Glomerular visceral epithelial cell (primary cell): ENCODE data around the gene F13A1.
"Not testable (repeated sequence)": the region's sequence is repeated elsewhere in the genome, so short reads cannot be mapped to it uniquely, and the experiment has no call there.

ENCODE experiments used
- DNase-seq: peaks from one replicate; pipeline ENCODE4 v3.0.0-alpha.2; 2016; ENCODE audit errors: extremely low spot score

The F13A1 gene

DNA sequence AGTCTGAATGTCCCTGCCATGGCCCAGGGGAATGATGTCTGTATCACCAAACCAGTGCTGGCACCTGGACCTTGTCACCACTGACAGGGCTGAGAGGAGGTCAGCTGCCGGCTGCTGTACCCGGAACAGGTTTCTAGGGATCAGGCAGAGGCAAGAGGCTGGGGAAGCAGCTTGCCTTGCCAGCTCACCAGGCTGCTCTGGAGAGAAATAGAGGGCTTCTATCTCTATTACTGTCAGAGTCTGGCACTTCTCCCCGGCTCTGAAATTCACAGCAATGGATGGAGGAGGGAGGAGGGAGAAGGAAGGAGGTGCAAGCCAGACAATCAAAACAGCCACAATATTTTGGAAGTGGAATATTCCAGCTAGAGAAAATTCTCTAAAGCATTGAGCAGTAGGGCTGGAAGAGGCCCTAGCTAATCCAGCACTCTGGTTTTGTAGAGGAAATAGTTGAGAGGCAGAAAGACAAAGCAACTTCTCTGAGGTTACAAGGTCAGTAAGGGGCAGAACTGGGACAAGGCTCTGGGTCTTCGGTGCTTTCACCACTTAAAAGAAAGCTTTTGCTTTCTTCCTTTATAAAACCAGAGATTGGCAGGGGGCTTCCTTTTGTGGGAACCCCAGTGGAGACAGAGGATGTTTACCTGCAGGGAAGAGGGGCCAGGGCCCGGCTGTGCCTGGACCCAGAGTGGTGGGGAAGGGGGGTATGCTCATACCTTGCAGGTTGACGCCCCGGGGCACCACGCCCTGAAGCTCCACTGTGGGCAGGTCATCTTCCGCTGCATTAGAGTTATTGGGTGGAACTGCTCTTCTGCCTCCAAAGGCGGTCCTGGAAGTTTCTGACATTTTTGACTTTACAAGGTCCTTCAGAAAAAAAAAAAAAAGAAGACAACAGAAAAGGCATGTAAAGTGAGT lies 2.4 kb downstream of the F13A1 start:
- no peak for DNase-seq

DNA sequence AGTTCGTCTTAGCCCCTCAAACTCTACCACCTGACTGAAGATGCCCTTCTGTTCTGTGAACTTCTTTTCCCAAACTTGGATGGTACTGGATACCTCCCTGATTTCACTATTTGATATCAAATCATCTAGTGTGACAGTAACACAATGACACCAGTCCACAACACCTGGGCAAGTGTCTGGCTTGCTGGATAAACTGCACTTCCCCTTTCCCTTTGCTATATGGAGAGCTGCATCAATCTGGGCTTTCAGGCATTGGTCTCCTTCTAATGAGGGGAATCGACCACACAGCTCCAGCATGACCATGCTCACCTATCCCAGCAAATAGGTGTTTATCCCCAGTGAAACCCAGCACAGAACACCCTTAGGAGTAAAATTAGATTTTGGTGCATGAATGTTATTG lies 3.1 kb downstream of the F13A1 start:
- no peak for DNase-seq

DNA sequence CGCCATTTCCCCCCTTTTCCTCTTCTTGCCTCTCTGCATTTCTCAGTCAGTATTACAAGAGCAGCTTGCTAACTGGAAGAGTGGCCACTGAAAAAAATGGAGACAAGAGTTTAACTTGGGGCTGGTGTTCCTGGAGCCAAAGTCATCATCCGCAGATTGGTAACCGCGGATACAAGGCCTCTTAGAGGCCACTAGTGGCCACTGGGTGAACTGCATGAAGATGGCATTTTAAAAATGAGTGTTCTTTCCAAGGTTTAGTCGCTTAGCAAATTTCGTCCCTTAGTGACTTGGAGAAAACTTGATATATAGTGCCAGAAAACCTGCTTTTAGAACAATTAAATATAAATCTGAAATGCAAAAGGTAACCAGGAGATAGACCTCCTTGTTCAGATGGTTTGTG lies 4.8 kb downstream of the F13A1 start:
- DNase-seq = peak; percentile 5

DNA sequence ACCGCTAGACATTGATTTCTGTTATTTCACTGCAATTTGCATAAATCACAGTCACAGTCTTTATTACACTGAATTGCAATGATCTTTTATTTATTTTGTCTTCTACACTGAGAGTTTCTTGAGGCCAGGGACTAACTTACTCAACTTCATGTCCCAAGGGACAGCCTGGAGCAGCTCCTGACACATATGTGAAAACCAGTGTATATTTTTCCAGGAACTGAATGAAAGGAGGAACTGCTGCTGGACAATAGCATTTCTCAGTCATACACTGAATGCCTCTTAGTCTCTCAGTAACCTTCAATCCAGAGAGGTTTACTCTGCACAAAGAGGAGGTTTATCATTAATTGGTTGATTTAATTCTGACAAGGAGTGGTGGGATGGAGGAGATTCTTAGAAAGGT lies 5.9 kb downstream of the F13A1 start:
- no peak for DNase-seq

DNA sequence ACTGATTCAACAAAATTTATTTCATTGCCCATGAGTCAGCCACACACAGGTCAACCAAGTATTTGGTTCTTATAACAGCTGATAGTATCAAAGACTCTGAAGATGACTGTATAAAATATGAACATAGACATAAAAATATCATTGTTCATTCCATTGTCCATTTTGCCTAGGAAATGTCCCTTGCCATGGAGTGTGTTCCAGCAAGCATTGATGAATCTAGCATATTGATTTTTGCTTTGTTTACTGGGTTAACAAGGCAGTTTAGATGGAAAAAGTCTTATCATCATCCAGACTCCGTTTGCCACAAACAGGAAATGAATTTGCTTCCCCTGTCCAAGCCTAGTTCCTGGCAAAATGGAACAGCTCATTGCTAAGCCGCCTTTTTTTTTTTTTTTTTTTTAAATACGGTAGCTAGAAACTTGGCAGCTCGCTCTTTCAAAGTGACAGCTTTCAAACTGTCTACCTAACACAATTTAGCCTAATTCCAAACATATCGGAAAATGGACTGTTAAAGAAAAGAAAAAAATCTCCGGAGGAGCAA lies 7.5 kb downstream of the F13A1 start:
- no peak for DNase-seq

DNA sequence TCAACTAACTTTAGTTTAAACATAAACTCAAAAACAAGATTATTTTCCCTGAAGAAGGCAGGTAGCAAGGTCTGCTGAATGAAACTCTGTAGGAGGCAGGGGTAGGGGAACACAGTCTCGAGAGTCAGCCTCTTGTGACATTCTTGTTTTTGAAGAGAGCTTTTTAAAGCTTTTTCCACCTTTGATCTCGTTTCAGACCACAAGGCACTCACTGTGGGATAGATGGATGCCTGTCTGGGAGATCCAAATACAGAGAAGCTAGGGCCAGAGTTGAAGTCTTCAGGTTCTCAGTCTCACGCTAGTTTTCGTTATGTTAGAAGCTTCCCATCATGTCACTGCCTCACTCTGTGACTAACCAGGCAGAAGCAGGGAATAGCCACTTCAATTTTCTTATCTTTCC lies 14.9 kb downstream of the F13A1 start:
- no peak for DNase-seq

DNA sequence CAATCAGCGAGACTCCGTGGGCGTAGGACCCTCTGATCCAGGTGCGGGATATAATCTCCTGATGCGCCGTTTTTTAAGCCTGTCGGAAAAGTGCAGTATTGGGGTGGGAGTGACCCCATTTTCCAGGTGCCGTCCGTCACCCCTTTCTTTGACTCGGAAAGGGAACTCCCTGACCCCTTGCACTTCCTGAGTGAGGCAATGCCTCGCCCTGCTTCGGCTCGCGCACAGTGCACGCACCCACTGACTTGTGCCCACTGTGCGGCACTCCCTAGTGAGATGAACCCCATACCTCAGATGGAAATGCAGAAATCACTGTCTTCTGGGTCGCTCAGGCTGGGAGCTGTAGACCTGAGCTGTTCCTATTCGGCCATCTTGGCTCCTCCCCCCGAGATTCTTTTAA lies 20.1 kb downstream of the F13A1 start:
- not testable (repeated sequence) for DNase-seq

DNA sequence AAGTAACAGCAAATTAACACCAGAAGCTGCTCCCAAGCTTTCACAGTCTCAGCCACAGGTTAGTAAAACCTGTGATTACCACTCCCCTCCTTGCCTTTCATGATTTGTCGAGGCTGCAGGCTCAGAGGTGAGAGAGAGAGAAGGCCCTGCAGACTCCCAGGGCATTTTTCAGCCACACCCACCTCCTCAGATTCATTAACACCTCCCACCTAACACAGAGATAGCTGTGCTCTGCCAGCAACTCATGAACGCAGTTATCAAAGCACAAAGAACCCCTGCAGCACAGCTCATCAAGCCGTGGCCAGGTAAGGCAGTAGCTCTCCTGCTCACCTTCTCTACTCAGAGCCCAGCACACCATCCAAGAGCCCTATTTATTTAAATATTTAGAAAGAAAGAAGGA lies 27.1 kb downstream of the F13A1 start:
- no peak for DNase-seq

DNA sequence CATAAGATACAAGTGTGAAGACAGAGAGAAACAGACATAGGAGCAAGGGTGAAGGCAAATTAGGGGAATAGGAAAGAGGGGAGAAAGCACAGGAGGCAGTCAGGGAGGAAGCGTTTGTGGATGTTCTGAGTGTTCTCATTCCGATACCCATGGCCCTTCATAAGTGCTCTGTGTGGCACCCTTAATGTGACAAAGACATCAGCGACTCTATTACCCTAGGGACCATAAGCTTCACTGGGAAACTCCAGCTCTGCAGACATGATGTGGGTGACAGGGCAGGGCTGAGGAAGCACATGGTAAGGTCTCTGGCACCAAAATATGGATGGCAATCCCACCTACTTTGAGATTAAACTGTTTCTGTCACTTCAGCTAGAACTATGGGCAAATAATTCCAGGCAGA lies 33.0 kb downstream of the F13A1 start:
- no peak for DNase-seq

DNA sequence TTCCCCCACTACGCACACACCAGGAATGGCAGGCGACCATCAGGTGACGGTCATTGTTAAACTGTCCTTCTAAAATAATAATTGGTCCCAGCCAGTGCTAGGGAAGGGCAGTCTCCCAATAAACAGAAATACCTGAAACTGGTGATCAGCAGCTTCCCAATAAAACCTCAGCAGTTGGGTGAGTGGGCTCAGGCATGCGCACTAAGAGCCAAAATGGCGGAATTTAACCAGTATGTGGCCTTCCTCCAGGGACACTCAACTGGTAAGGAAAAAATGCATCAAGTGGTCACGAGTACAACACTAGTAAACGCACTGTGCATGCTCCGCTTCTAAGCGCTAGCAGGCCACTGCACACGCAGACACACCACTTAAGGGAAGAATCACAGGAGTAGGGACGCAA lies 34.8 kb downstream of the F13A1 start:
- DNase-seq = no peak

DNA sequence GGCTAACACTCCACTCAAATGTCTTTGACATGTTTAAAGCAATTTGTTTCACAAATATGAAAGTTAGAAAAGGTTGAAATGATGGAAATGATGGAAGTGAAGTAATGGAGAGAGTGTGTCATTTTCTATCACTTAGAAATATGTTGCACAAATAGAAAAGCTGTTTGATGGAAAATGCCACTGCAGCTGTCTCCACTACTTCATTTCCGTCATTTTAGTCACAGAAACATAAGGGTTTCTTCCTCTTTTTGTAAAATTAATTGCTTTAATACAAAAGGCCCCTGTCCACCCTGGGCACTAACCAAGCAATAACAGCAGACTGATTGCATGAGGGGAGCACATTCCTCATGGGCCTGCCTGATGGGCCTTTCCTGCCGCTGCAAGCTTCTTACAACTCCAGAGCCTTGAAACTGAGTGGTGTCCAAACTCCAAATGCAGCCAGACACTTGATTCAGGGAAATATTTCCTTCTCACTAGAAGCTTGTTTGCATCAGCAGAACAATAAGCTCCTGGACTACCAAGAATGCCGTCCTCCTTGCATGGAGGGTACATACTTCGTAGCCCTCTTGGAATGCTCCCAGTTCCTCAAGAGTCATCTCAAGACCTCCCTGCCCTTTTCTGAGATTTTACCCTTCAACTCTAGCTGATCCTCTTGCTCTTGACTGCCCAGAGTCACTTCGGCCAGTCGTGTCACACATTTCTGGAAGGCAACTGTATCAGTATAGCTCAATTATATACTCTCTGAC lies 36.1 kb downstream of the F13A1 start:
- no peak for DNase-seq

DNA sequence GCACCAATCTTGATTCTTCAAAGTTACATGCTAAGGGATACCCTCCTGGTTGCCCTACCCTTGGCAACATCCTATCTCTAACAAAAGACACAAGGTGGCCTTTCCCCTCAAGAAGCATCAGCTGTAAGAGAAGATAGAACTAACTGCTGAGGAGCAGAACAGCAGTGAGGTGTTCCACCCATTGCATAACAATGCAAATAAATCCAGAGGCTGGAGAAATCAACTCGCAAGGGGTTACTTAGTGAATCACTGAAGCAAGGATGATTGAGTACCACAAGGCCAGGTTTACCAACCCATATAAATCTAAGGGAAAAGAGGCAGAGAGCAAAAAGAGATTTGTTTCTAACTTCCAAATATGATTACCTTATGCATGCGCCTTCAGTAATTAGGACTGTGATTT lies 36.7 kb downstream of the F13A1 start:
- DNase-seq = no peak

DNA sequence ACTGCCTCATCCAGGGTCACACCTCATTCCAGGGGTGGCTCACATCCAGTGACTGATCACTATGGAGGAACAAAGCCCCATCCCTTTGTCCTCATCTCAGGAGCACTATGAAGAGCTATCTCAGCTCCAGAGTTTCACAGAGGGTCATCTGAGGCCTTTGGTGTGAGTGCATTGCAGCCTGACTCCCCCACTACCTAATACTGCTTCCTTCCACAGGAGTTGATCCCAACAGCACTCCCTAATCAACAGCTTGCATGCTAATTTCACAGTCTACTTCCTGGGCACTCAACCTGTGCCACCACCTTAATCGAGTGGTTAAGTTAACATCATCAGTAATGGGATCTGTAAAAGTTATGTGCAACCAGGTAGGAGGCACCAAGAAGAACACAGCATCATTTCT lies 37.7 kb downstream of the F13A1 start:
- DNase-seq = no peak

DNA sequence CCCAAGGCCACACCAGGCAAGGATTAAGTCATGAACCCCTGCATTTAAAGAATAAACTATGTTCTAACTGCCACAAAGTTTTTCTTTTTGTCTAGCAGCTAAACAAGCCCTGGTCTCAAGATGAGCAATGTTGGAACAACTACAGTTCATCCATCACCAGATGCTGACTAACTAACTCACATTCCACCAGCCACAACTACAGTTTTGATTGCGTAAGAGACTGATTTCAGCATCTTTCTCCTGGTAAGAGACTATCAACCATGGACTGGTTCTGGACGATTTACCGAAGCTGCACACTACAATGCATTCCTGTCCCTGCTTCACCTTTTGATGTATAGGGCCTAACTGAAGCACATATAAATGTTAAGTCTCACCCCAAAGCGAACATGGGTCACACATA lies 43.0 kb downstream of the F13A1 start:
- DNase-seq = no peak

DNA sequence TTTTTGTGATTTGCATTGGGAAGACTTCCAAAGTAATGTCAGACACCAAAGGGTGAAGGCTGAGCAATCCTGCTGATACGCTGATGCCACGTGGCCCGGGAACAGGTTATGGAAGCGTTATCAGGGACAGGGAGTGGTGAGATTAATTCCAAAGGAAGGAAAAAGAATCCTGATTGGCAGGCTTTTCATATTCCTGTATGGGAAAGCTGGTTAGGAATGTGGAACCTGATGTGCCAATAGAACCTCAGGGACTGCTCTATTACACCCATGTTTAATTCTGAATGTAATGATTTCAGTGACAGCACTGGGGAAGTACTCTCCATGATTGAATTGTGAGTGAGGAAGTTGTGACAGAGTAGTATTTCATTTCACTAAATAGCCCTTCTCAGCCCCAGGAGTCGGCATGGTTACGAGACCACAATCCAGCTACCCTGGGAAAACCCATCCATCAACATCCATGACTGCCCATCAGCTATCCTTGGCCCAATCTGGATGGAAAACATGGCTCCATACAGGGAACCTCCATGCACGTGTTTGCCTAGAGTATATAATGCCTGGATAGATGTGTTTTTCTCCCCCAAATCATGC lies 49.4 kb downstream of the F13A1 start:
- no peak for DNase-seq

DNA sequence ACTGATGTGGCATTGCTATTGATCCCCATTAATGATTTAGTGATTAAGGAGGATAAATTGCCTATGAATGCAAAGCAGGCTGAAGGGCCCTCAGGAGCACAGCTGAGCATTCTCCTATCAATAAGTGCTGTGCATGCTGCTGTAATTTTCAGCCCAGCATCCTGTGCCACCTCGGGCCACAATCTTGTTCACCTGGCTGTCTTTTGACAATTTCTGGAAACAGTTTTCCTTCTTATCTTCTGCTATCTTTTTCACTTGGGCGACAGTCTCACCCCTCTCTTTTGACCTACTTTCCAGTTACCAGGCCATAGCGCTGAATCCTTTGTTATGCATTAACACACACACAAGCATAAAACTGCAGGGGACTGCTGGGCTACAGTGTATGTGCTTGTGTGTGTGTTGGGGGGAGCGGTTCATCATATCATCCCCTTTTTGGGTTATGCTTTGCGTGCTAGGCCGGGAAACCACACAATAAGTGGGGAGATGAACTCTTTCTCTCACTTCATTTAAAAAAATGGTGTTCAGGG lies 60.2 kb downstream of the F13A1 start:
- no peak for DNase-seq

DNA sequence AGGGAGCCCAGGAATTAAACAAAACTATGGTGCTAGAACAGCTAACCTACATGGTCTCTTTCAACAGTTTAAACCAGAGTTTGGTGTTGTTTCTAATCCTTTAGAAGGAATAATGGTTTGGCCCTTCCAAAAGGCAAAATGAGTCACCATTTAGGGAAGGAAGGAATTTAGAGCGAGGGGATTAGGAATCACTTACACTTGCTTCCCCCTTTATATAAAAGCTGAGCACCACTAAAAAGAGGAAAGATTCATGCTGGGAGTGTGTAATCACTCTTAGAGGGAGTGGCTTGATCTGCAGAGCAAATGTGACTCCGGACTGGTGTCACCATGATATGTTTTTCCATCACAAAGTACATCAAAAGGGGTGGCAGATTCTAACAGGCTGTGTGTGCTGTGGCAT lies 63.6 kb downstream of the F13A1 start:
- no peak for DNase-seq

DNA sequence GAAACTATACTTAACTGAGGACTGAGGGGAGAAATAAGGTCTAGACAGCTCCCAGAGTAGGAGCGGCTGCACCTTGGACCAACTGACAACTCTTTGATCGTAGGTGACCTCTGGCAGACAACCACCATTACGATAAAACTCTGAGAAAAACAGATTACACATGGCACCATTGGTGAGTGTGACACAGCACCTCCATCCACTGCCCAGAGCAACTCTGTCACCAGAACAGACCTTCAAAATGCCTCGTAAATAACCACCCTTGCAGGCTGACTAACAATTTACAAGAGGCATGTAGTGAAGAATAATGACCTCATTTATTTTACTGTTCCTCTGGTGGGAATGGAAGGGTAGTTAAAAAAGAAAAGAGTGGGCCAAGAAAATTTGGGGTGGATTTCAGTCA lies 64.2 kb downstream of the F13A1 start:
- DNase-seq = no peak

DNA sequence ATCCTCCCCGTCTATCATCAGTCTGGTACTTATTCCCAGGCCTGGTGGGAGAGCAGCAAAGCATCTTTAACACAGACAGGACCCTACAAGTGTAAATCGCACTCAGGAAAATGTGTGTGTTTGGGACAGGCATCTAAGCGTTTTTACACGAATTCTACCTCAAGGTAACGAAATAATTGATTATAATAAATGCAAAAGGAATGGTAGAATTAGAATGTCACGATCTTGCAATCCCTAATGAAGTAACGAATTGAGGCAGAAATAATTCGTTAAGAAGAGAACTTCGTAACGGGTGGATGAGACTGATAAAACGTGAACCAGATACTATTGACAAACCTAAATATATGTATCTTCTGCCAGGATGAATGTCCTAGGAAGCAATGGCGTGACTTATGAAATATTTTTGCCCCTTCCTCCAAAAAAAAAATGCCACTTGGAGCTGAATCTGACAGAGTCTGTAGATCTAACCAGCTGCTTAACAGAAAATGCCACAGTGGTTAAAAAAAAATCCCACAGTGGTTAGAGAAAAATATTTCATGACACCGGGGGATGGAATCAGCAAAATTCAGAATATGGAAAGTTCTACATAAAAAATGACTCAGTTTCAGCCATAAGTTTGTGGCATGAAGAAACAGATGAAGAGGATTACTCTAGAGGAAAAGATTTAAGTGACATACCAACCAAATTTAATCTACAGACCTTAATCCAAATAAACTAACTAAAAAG lies 68.7 kb downstream of the F13A1 start:
- DNase-seq = no peak

DNA sequence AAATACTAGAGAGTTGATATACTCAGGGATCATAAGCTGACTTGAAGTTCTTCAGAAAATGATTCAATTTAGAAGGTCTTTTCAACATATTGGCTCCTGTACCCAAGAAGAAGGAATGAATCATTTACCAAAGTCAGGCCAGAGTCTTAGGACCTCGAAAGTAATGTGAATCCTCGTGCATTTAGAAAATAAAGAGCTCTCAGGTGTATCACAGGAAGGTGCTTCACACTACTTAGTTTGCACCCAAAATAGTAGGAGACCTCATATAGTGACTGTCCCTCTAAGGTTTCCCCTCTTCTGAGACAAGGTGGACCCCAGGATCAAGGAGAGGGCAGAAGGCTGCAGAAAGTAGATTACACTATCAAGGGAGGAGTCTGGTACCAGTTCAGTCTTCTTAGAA lies 71.8 kb downstream of the F13A1 start:
- DNase-seq = no peak

DNA sequence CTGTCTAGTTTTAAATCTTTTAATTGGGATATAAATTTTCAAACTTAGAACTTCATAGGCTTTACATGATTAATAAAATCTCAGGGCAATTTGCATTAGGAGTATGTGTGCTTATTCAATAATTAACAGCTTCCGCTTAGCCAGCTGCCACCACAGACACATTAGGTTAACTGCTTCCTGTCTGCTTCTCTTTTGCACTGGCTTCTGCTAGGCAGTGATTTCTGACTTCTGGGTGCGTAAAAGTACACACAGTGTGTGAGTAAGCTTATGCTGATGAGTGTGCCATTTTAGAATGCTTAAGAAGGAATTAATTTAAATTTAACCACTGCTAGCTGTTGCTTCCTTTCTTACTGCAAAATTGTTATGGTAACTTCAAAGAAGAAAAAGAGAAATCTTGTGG lies 73.9 kb downstream of the F13A1 start:
- DNase-seq = no peak

DNA sequence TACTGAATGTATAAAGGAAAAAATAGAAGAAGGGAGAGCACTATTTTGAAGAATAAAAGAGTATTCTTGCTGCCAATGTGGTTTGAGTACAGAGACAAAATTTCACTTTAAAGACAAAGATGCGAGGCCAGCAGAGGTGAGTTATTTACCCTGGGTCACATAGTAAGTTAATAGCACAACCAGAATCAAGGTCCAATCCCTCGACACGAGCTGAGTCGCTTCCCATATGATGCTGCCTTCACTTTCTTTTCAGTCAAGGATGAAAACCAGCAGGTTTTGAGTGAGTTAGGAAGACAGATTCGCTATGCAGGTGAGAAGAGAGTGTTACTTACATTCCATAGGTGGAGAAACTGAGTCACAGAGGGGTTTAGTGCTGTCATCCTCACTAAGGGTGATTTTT lies 75.8 kb downstream of the F13A1 start:
- no peak for DNase-seq
